NT2/D1 (cell line): Measurements from ENCODE around the gene SOX6.

Experiments
- DNase-seq: peaks from one replicate; pipeline ENCODE4 v3.0.0-alpha.2; 2011; ENCODE audit warnings: low read depth, low spot score
- H3K27me3 ChIP-seq: 2 replicates; pipeline ENCODE4 v1.6.0; 2011; ENCODE audit warnings: mild to moderate bottlenecking; ENCODE audit not compliant: insufficient read length, insufficient read depth
- H3K36me3 ChIP-seq: 2 replicates; pipeline ENCODE4 v1.6.1; 2011; ENCODE audit warnings: mild to moderate bottlenecking, low read length, mixed read lengths; ENCODE audit not compliant: insufficient read depth, insufficient read length
- H3K4me1 ChIP-seq: 2 replicates; pipeline ENCODE4 v1.5.1; 2011; ENCODE audit not compliant: insufficient read depth, insufficient read length
- H3K4me3 ChIP-seq: 2 replicates; pipeline ENCODE4 v1.5.1; 2011; ENCODE audit warnings: low read depth; ENCODE audit not compliant: insufficient read length
- H3K9ac ChIP-seq: 2 replicates; pipeline ENCODE4 v1.6.0; 2011; ENCODE audit warnings: low read depth; ENCODE audit not compliant: insufficient read length
- H3K9me3 ChIP-seq: 2 replicates; pipeline ENCODE4 v1.5.1; 2011; ENCODE audit warnings: mild to moderate bottlenecking, low read length; ENCODE audit not compliant: insufficient read depth
- SUZ12 ChIP-seq: IDR thresholded peaks from 2 replicates; pipeline ENCODE4 v1.6.1; 2011; ENCODE audit not compliant: insufficient read length, insufficient read depth; ENCODE audit errors: extremely low read depth
- YY1 ChIP-seq: IDR thresholded peaks from 2 replicates; pipeline ENCODE4 v1.6.1; 2011; ENCODE audit not compliant: insufficient read length, insufficient read depth
- ZNF274 ChIP-seq: IDR thresholded peaks from 2 replicates; pipeline ENCODE4 v1.6.1; 2011; ENCODE audit warnings: mild to moderate bottlenecking, low read depth, low read length

The SOX6 gene

GRCh38 chr11:15936011-15936410 lies 420.3 kb downstream of the SOX6 start:
- no peak overlapping the region for H3K9ac ChIP-seq
- no peak overlapping the region for H3K4me3 ChIP-seq
- no peaks in the 10 kb centered on the region for H3K27me3 ChIP-seq
- DNase-seq = no peak
- H3K36me3 ChIP-seq = no peaks in the 10 kb centered on the region
- H3K4me1 ChIP-seq = no peaks in the 10 kb centered on the region
- no peaks in the 10 kb centered on the region for H3K9me3 ChIP-seq
- TF ChIP-seq ZNF274 (no peak), SUZ12 (no peak), YY1 (no peak)

DNA sequence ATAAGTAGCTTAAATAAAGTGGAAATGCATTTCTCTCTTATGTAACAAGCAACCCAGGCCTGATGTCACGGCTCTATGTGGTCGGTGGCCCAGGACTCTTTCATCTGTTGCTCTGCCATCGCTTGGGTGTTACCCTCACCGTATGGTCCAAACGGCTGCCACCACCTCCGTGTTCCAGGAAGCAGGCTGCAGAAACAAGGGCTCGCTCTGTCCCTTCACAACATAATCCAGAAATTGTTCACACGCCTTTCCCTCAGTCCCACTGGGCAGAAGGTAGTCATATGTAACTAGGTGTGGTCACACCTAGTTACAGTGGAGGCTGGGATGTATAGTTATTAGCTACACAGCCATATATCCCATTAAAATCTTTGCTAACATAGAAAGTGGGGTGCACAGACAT lies 421.0 kb downstream of the SOX6 start:
- TF ChIP-seq ZNF274 (no peak), SUZ12 (no peak), YY1 (no peak)
- no peak overlapping the region for H3K4me3 ChIP-seq
- H3K4me1 ChIP-seq = no peaks in the 10 kb centered on the region
- H3K9me3 ChIP-seq = no peaks in the 10 kb centered on the region
- no peaks in the 10 kb centered on the region for H3K36me3 ChIP-seq
- no peaks in the 10 kb centered on the region for H3K27me3 ChIP-seq
- H3K9ac ChIP-seq = no peak overlapping the region
- no peak for DNase-seq

DNA sequence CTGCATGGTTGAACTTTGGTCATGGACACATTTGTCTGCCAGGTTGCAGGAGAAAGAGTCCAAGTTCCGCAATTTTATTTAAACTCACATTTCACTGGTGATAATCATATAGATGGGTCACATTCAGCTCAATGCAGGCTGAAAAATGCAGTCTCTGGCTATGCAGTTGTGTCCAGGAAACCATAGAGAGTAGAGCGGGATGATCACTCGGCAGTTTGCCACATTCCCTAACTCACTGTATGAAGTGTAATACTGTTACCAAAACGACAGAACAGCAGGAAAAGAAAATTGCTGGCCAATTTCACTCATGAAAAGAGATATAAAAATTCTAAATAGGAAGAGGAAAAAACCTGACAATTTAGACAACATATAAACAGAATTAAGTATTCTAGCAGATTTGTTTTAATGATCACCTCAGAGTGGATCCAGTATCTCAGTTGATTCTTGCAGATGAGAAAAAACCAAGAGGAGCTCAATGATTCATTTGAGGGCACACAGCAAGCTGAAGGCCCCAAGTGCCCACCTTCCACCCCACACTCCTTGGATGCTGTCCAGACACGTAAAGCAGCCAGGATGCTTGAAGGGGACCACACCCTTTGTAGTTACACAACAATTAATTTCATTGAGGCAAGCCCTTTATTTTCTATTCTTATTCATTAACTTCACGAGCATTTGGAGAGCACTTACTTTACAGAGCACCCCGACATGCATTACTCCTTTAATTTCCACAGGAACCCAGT lies 422.3 kb downstream of the SOX6 start:
- Histone ChIP-seq H3K4me1 (no peaks in the 10 kb centered on the region), H3K9ac (no peak overlapping the region), H3K27me3 (no peaks in the 10 kb centered on the region), H3K4me3 (no peak overlapping the region), H3K36me3 (no peaks in the 10 kb centered on the region), H3K9me3 (no peaks in the 10 kb centered on the region)
- no peak for DNase-seq
- no peak for TF ChIP-seq ZNF274
- no peak for TF ChIP-seq YY1
- no peak for TF ChIP-seq SUZ12

GRCh38 chr11:15932417-15932816 lies 423.9 kb downstream of the SOX6 start:
- TF ChIP-seq ZNF274 (no peak), SUZ12 (no peak), YY1 (no peak)
- Histone ChIP-seq H3K9ac (no peak overlapping the region), H3K27me3 (no peaks in the 10 kb centered on the region), H3K9me3 (no peaks in the 10 kb centered on the region), H3K4me1 (no peaks in the 10 kb centered on the region), H3K4me3 (no peak overlapping the region), H3K36me3 (no peaks in the 10 kb centered on the region)
- no peak for DNase-seq

- DNase-seq = no peak
- Histone ChIP-seq H3K4me3 (no peak overlapping the region), H3K4me1 (no peaks in the 10 kb centered on the region), H3K36me3 (no peaks in the 10 kb centered on the region), H3K27me3 (no peaks in the 10 kb centered on the region), H3K9ac (no peak overlapping the region), H3K9me3 (no peaks in the 10 kb centered on the region)
- no peak for TF ChIP-seq SUZ12
These were observed 424.8 kb downstream of the SOX6 start for GRCh38 chr11:15931497-15931896.

- no peak overlapping the region for H3K9ac ChIP-seq
- H3K4me3 ChIP-seq = no peak overlapping the region
- DNase-seq = no peak
- no peak for TF ChIP-seq SUZ12
- TF ChIP-seq ZNF274 = no peak
- TF ChIP-seq YY1 = no peak
- no peaks in the 10 kb centered on the region for H3K9me3 ChIP-seq
- H3K36me3 ChIP-seq = no peaks in the 10 kb centered on the region
- no peaks in the 10 kb centered on the region for H3K27me3 ChIP-seq
- H3K4me1 ChIP-seq = no peaks in the 10 kb centered on the region
These were observed 425.8 kb downstream of the SOX6 start for GRCh38 chr11:15930442-15931025.

DNA sequence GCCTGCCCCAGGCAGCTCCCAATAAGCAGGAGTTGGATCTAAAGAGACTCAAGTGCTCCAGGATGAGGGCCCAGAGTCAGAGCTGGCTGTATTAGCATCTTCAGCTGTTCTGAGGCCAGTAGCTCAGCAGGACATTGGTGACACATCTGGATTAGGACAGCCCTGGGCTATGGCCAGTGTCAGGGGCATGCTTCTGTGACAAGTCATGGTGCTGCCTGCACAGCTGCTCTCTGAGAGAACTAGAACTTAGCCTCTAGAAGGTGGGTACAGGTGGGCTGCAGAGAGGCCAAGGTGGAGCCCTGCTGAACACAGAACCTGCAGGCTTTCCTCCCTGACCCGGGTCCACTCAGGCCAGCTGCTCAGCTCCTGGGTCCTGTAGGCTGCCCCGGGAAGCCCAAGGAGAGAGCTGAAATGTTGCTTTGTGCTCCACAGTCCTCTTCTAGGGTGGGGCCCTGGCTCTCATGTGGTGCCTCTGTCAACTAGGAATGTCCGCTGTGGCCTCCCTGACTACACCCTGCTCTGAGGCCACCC lies 426.9 kb downstream of the SOX6 start:
- TF ChIP-seq ZNF274 (no peak), SUZ12 (no peak), YY1 (no peak)
- H3K4me1 ChIP-seq = no peaks in the 10 kb centered on the region
- H3K9me3 ChIP-seq = no peaks in the 10 kb centered on the region
- H3K4me3 ChIP-seq = no peak overlapping the region
- DNase-seq = no peak
- no peaks in the 10 kb centered on the region for H3K36me3 ChIP-seq
- no peaks in the 10 kb centered on the region for H3K27me3 ChIP-seq
- H3K9ac ChIP-seq = no peak overlapping the region
